Activated T-cell treated with anti-CD3 and anti-CD28 coated beads, Interleukin-2, amount 50 U/mL, for 4 hours (primary cell): ENCODE results near the gene RASA3. TPM values are rescaled to one million over a fixed set of nuclear protein-coding genes. Genes with fewer than 3 reads are reported as not detected.
"Not testable (repeated sequence)": the region's sequence is repeated elsewhere in the genome, so short reads cannot be mapped to it uniquely, and the experiment has no call there.

Experiments
- ATAC-seq, 2 donors: fragments of 200-7000 bp; cut with Tn5 transposase; one replicate each; pipeline ENCODE4 v1.10.0; 2021
- DNase-seq: peaks from one replicate; pipeline ENCODE4 v3.0.0-alpha.2; 2020
- H3K27me3 Mint-ChIP-seq: one replicate; pipeline ENCODE4 v1.8.0; 2021; ENCODE audit warnings: low read depth, mixed read lengths
- H3K36me3 Mint-ChIP-seq: one replicate; pipeline ENCODE4 v1.8.0; 2022; ENCODE audit warnings: mixed read lengths; ENCODE audit not compliant: insufficient read depth
- H3K4me1 Mint-ChIP-seq: one replicate; pipeline ENCODE4 v1.8.0; 2021; ENCODE audit warnings: low read depth, mixed read lengths
- H3K4me3 Mint-ChIP-seq: one replicate; pipeline ENCODE4 v1.8.0; 2021; ENCODE audit warnings: mild to moderate bottlenecking, moderate library complexity, mixed read lengths
- H3K9me3 Mint-ChIP-seq: one replicate; pipeline ENCODE4 v1.8.0; 2021; ENCODE audit warnings: mixed read lengths
- total RNA-seq, 3 donors: library from RNA; stranded (reverse); gene quantifications; one replicate each; pipeline ENCODE4 v1.2.1, GENCODE V29; 2021

RASA3 gene
- total RNA-seq, 3 donors from 2014 or later, result 23.7 to 28.7 (median 26.6) TPM

- H3K9me3 Mint-ChIP-seq, result peaks cover 3% of the 10 kb centered on the region
- H3K27me3 Mint-ChIP-seq, result no peaks in the 10 kb centered on the region
- peak overlapping the region; percentile 99 for H3K4me3 Mint-ChIP-seq
- ATAC-seq (peak in 1 of 2 donors; percentile 7), DNase-seq (no peak)
- H3K4me1 Mint-ChIP-seq, result peaks cover 74% of the 10 kb centered on the region
- H3K36me3 Mint-ChIP-seq, result peaks cover 18% of the 10 kb centered on the region
Observed at GRCh38 chr13:114129649-114130062, 2.8 kb downstream of the RASA3 start.

GRCh38 chr13:114128624-114129522 is 3.5 kb downstream of the RASA3 start:
- H3K9me3 Mint-ChIP-seq, result peaks cover 3% of the 10 kb centered on the region
- peak overlapping the region; percentile 99 for H3K4me3 Mint-ChIP-seq
- H3K4me1 Mint-ChIP-seq, result peaks cover 75% of the 10 kb centered on the region
- ATAC-seq (peak; percentile 69 to 71), DNase-seq (peak; percentile 92)
- no peaks in the 10 kb centered on the region for H3K27me3 Mint-ChIP-seq
- H3K36me3 Mint-ChIP-seq, result peaks cover 20% of the 10 kb centered on the region

- Mint-ChIP-seq H3K36me3 (peaks cover 21% of the 10 kb centered on the region), H3K9me3 (peaks cover 3% of the 10 kb centered on the region), H3K4me1 (peaks cover 77% of the 10 kb centered on the region), H3K4me3 (peak overlapping the region; percentile 99), H3K27me3 (no peaks in the 10 kb centered on the region)
- DNase-seq (no peak), ATAC-seq (no peak)
Observed at GRCh38 chr13:114128348-114128623, 4.1 kb downstream of the RASA3 start.

- ATAC-seq (no peak), DNase-seq (no peak)
- Mint-ChIP-seq H3K36me3 (peaks cover 25% of the 10 kb centered on the region), H3K4me1 (peaks cover 82% of the 10 kb centered on the region), H3K27me3 (no peaks in the 10 kb centered on the region), H3K9me3 (peaks cover 3% of the 10 kb centered on the region), H3K4me3 (peak overlapping the region; percentile 99)
Observed at GRCh38 chr13:114127473-114128347, 4.7 kb downstream of the RASA3 start.

DNA sequence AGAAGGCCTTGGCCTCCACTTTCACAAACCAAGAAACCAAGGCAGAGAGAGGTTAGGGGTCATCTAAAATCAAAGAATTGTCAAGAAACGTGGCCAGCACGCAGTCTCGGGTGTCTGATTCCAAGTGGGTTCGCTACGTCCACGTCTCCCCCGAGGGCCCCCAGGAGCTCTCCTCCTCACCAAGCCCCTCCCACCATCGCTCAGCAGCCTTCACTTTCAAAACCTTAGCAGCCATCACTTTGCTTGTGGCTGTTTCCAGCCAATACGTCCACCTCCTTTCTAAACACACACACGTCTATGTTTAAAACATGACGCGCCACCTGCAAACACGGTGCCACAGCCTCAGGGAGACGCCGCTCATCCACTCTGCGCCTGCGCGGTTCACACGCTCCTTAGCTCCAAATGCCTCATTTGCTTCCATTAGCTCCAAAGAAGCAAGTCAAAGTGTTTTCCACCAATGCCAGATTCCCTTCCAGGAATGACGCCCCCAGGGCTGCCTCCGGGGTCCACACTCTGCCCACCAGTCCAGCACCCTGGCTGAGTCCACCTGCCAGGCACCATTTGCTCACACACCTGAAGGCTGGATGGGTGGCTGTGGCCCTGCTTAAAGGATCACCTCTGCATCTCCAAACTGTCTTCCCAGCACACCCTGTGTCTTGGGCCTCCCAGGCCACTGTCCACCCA is 5.5 kb downstream of the RASA3 start:
- Mint-ChIP-seq H3K27me3 (no peaks in the 10 kb centered on the region), H3K36me3 (peaks cover 25% of the 10 kb centered on the region), H3K4me3 (peak overlapping the region; percentile 99), H3K9me3 (peaks cover 3% of the 10 kb centered on the region), H3K4me1 (peaks cover 84% of the 10 kb centered on the region)
- ATAC-seq (no peak), DNase-seq (no peak)

- peaks cover 88% of the 10 kb centered on the region for H3K4me1 Mint-ChIP-seq
- H3K36me3 Mint-ChIP-seq, result peaks cover 25% of the 10 kb centered on the region
- ATAC-seq, DNase-seq, H3K9me3 Mint-ChIP-seq, H3K27me3 Mint-ChIP-seq: not testable (repeated sequence)
- peak overlapping the region; percentile 99 for H3K4me3 Mint-ChIP-seq
Observed at GRCh38 chr13:114126086-114126485, 6.3 kb downstream of the RASA3 start.

DNA sequence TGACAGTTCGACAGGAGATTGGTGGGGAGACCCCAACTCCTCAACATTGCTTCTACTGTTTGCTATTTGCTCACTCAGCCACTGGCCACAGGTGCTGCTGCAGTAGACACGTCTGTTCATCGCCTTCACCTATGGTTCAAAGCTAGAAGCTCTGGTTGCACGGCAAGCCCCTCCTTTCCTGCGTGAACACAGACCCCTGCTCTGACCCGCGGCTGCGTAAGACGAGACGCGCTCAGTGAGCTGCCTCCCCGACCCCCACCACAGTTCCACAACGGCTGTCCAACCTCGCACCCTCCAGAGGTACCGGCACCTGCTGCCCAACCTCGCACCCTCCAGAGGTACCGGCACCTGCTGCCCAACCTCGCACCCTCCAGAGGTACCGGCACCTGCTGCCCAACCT is 6.8 kb downstream of the RASA3 start:
- H3K4me1 Mint-ChIP-seq, result peaks cover 87% of the 10 kb centered on the region
- ATAC-seq, result no peak
- H3K4me3 Mint-ChIP-seq, result no peak overlapping the region
- DNase-seq, result no peak
- H3K36me3 Mint-ChIP-seq, result peaks cover 27% of the 10 kb centered on the region
- peaks cover 3% of the 10 kb centered on the region for H3K9me3 Mint-ChIP-seq
- no peaks in the 10 kb centered on the region for H3K27me3 Mint-ChIP-seq

- peak; percentile 68 for DNase-seq
- peak; percentile 44 to 58 for ATAC-seq
- Mint-ChIP-seq H3K4me3 (peak overlapping the region; percentile 48), H3K27me3 (no peaks in the 10 kb centered on the region), H3K36me3 (peaks cover 28% of the 10 kb centered on the region), H3K9me3 (peaks cover 3% of the 10 kb centered on the region), H3K4me1 (peaks cover 85% of the 10 kb centered on the region)
Observed at GRCh38 chr13:114124921-114125320, 7.5 kb downstream of the RASA3 start.

GRCh38 chr13:114124431-114124830 is 8.0 kb downstream of the RASA3 start:
- peaks cover 28% of the 10 kb centered on the region for H3K36me3 Mint-ChIP-seq
- H3K4me1 Mint-ChIP-seq, result peaks cover 81% of the 10 kb centered on the region
- peaks cover 3% of the 10 kb centered on the region for H3K9me3 Mint-ChIP-seq
- DNase-seq (no peak), ATAC-seq (no peak)
- H3K4me3 Mint-ChIP-seq, result peak overlapping the region; percentile 48
- no peaks in the 10 kb centered on the region for H3K27me3 Mint-ChIP-seq

DNA sequence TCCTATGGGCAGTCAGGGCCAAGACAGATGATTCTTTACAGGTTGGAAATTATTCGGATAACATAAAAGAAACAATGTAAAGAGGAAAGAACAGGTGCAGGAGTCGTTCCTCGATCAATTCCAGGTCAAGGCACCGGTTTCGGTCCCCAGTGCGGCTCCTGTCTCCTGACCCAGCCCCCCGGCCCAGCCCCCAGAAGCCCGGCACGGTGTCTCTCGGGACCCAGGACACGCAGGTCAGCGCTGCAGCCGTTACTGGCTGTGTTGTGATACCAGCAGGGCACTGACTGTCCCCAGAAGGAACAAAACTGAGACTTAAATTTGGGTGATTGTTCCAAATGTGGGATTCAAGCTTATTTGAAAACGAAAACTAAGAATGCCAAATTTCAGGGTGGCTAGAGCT is 8.5 kb downstream of the RASA3 start:
- H3K36me3 Mint-ChIP-seq, result peaks cover 28% of the 10 kb centered on the region
- no peak overlapping the region for H3K4me3 Mint-ChIP-seq
- no peaks in the 10 kb centered on the region for H3K27me3 Mint-ChIP-seq
- peaks cover 3% of the 10 kb centered on the region for H3K9me3 Mint-ChIP-seq
- ATAC-seq (no peak), DNase-seq (no peak)
- H3K4me1 Mint-ChIP-seq, result peaks cover 81% of the 10 kb centered on the region

DNA sequence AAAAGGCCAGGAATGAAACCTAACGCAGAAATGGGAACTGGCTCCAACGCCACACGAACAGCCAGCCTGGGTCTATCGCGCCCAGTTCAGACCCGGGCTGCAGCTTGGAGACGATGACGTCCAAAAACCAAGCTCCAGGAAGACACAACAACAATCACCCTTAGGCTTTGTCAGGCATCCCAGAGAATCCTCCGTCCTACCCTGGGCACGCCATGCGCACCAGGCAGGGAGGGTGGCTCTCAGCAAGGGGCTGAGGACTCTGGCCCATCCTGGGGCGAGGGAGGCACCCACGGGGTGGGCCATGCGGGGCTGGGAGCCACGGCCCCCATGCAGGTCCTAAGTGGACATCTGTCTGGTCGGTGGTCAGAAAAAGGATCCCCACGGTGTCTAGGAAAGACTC is 9.0 kb downstream of the RASA3 start:
- Mint-ChIP-seq H3K27me3 (no peaks in the 10 kb centered on the region), H3K36me3 (peaks cover 28% of the 10 kb centered on the region), H3K4me1 (peaks cover 82% of the 10 kb centered on the region), H3K9me3 (peaks cover 3% of the 10 kb centered on the region), H3K4me3 (no peak overlapping the region)
- no peak for ATAC-seq
- no peak for DNase-seq

GRCh38 chr13:114122591-114123211 is 9.7 kb downstream of the RASA3 start:
- Mint-ChIP-seq H3K9me3 (peaks cover 3% of the 10 kb centered on the region), H3K27me3 (no peaks in the 10 kb centered on the region), H3K4me3 (no peak overlapping the region), H3K36me3 (peaks cover 28% of the 10 kb centered on the region), H3K4me1 (peaks cover 82% of the 10 kb centered on the region)
- DNase-seq (no peak), ATAC-seq (no peak)

DNA sequence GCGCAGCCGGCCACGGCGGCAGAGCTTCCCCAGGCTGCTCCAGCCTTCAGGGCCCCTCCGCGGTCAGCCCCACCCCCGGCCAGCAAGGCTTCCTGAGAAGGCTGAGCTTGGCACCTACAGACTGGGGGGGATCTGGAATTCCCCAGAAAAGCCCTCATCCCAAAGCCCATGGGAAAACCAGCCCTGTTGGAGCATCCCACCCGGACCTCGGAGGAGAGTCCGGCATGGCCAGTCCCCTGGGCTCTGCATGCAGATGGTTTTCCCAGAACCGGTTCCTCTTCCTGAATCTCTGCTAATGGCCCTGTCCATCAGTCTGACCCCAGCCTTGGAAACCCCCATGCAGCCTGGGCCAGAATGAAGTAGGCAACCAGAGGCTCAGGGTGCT is 10.3 kb downstream of the RASA3 start:
- ATAC-seq (no peak), DNase-seq (no peak)
- Mint-ChIP-seq H3K36me3 (peaks cover 24% of the 10 kb centered on the region), H3K9me3 (peaks cover 3% of the 10 kb centered on the region), H3K4me1 (peaks cover 81% of the 10 kb centered on the region), H3K27me3 (no peaks in the 10 kb centered on the region), H3K4me3 (no peak overlapping the region)
